Measurements from ENCODE around the gene IL17RC.
"Not testable (repeated sequence)": the region's sequence is repeated elsewhere in the genome, so short reads cannot be mapped to it uniquely, and the experiment has no call there.

IL17RC gene

GRCh38 chr3:9915254-9916141 lies 1.4 kb upstream of the IL17RC start:
- DNase-seq (ENCODE audit: low read depth): peak; percentile 47

GRCh38 chr3:9916346-9916733 lies 558 bp upstream of the IL17RC start:
- peak; percentile 87 for DNase-seq (ENCODE audit: low read depth)

- no peak for DNase-seq (ENCODE audit: low read depth)
Measured at GRCh38 chr3:9917820-9918219, 922 bp downstream of the IL17RC start.

- DNase-seq (ENCODE audit: low read depth): no peak
Measured at GRCh38 chr3:9918261-9919038, 1.6 kb downstream of the IL17RC start.

GRCh38 chr3:9928158-9928557 lies 11.3 kb downstream of the IL17RC start:
- DNase-seq (ENCODE audit: low read depth): no peak

GRCh38 chr3:9930804-9931418 lies 14.0 kb downstream of the IL17RC start:
- no peak for DNase-seq (ENCODE audit: low read depth)

- no peak for DNase-seq (ENCODE audit: low read depth)
Measured at GRCh38 chr3:9932535-9932842, 15.6 kb downstream of the IL17RC start.

GRCh38 chr3:9932843-9933560 lies 16.1 kb downstream of the IL17RC start:
- peak; percentile 53 for DNase-seq (ENCODE audit: low read depth)

GRCh38 chr3:9933561-9934234 lies 16.8 kb downstream of the IL17RC start, which contains the start of gene CRELD1:
CRELD1 (plus strand) TSS chr3:9933834; CDS start chr3:9934439, 605 bp downstream.
- DNase-seq (ENCODE audit: low read depth): peak; percentile 85

GRCh38 chr3:9934235-9934621 lies 17.3 kb downstream of the IL17RC start:
- no peak for DNase-seq (ENCODE audit: low read depth)

GRCh38 chr3:9934993-9935392 lies 18.1 kb downstream of the IL17RC start:
- no peak for DNase-seq (ENCODE audit: low read depth)

GRCh38 chr3:9935966-9936510 lies 19.1 kb downstream of the IL17RC start:
- no peak for DNase-seq (ENCODE audit: low read depth)

- DNase-seq (ENCODE audit: low read depth): no peak
Measured at GRCh38 chr3:9937486-9938238, 20.8 kb downstream of the IL17RC start.

- no peak for DNase-seq (ENCODE audit: low read depth)
Measured at GRCh38 chr3:9938966-9939365, 22.1 kb downstream of the IL17RC start.

GRCh38 chr3:9939906-9940305 lies 23.0 kb downstream of the IL17RC start:
- DNase-seq (ENCODE audit: low read depth): not testable (repeated sequence)

- no peak for DNase-seq (ENCODE audit: low read depth)
Measured at GRCh38 chr3:9940746-9941145, 23.8 kb downstream of the IL17RC start.

- no peak for DNase-seq (ENCODE audit: low read depth)
Measured at GRCh38 chr3:9942164-9942563, 25.3 kb downstream of the IL17RC start.

GRCh38 chr3:9942934-9943690 lies 26.2 kb downstream of the IL17RC start:
- no peak for DNase-seq (ENCODE audit: low read depth)

- no peak for DNase-seq (ENCODE audit: low read depth)
Measured at GRCh38 chr3:9944271-9944670, 27.4 kb downstream of the IL17RC start.

- DNase-seq (ENCODE audit: low read depth): no peak
Measured at GRCh38 chr3:9945358-9945757, 28.5 kb downstream of the IL17RC start.
